Glutamatergic neuron (in vitro differentiated cells): ENCODE data around the gene NHS. TPM values are rescaled to one million over a fixed set of nuclear protein-coding genes. Genes with fewer than 3 reads are reported as not detected.

Experiments
- DNase-seq: peaks from one replicate; pipeline ENCODE4 v3.0.0; 2022
- H3K27ac Mint-ChIP-seq: one replicate; pipeline ENCODE4 v1.8.0; 2020; ENCODE audit warnings: mild to moderate bottlenecking, mixed read lengths, inconsistent platforms; ENCODE audit not compliant: unreplicated experiment
- H3K27me3 Mint-ChIP-seq: one replicate; pipeline ENCODE4 v1.8.0; 2020; ENCODE audit warnings: mild to moderate bottlenecking, moderate library complexity, mixed read lengths, inconsistent platforms; ENCODE audit not compliant: unreplicated experiment
- H3K36me3 Mint-ChIP-seq: one replicate; pipeline ENCODE4 v1.8.0; 2020; ENCODE audit warnings: mild to moderate bottlenecking, mixed read lengths, inconsistent platforms; ENCODE audit not compliant: unreplicated experiment
- H3K4me1 Mint-ChIP-seq: one replicate; pipeline ENCODE4 v1.8.0; 2020; ENCODE audit warnings: mild to moderate bottlenecking, low read depth, mixed read lengths, inconsistent platforms; ENCODE audit not compliant: unreplicated experiment
- H3K4me3 Mint-ChIP-seq: one replicate; pipeline ENCODE4 v1.8.0; 2020; ENCODE audit warnings: mild to moderate bottlenecking, mixed read lengths, inconsistent platforms; ENCODE audit not compliant: unreplicated experiment
- H3K9me3 Mint-ChIP-seq: one replicate; pipeline ENCODE4 v1.8.0; 2020; ENCODE audit warnings: mild to moderate bottlenecking, moderate library complexity, mixed read lengths, inconsistent platforms; ENCODE audit not compliant: unreplicated experiment
- CTCF ChIP-seq: fragments of 200-600 bp; sonication (generic); IDR thresholded peaks from one replicate; pipeline ENCODE4 v1.5.0; 2021; ENCODE audit not compliant: partially characterized antibody, unreplicated experiment
- total RNA-seq: library from RNA; stranded (reverse); fragmentation: NEBNext Ultra II Directional; extraction: Animal tissue kit (Norgen Biotek cat#: 25700); gene quantifications from one replicate; pipeline ENCODE4 v1.2.1, GENCODE V29; 2021; ENCODE audit not compliant: unreplicated experiment

NHS gene
- total RNA-seq, 1 donor from 2014 or later, result 9.1 TPM

- H3K4me1 Mint-ChIP-seq, result no peaks in the 10 kb centered on the region
- H3K4me3 Mint-ChIP-seq, result peak overlapping the region; percentile 80
- H3K36me3 Mint-ChIP-seq, result peaks cover 19% of the 10 kb centered on the region
- peaks cover 6% of the 10 kb centered on the region for H3K9me3 Mint-ChIP-seq
- no peak for DNase-seq
- peaks cover 4% of the 10 kb centered on the region for H3K27me3 Mint-ChIP-seq
- H3K27ac Mint-ChIP-seq, result no peak overlapping the region
- no peak for TF ChIP-seq CTCF
Measured at GRCh38 chrX:17377795-17378194, 2.8 kb downstream of the NHS start.

GRCh38 chrX:17380221-17380620 is 5.2 kb downstream of the NHS start:
- Mint-ChIP-seq H3K27me3 (peaks cover 2% of the 10 kb centered on the region), H3K27ac (no peak overlapping the region), H3K4me3 (no peak overlapping the region), H3K36me3 (peaks cover 23% of the 10 kb centered on the region), H3K4me1 (no peaks in the 10 kb centered on the region), H3K9me3 (peaks cover 8% of the 10 kb centered on the region)
- DNase-seq, result no peak
- no peak for TF ChIP-seq CTCF

- no peak overlapping the region for H3K4me3 Mint-ChIP-seq
- TF ChIP-seq CTCF, result no peak
- H3K27ac Mint-ChIP-seq, result no peak overlapping the region
- DNase-seq, result no peak
- no peaks in the 10 kb centered on the region for H3K9me3 Mint-ChIP-seq
- H3K27me3 Mint-ChIP-seq, result peaks cover 3% of the 10 kb centered on the region
- no peaks in the 10 kb centered on the region for H3K36me3 Mint-ChIP-seq
- no peaks in the 10 kb centered on the region for H3K4me1 Mint-ChIP-seq
Measured at GRCh38 chrX:17390419-17390850, 15.4 kb downstream of the NHS start.

- H3K27me3 Mint-ChIP-seq, result no peaks in the 10 kb centered on the region
- H3K27ac Mint-ChIP-seq, result no peak overlapping the region
- TF ChIP-seq CTCF, result no peak
- no peaks in the 10 kb centered on the region for H3K36me3 Mint-ChIP-seq
- H3K4me1 Mint-ChIP-seq, result no peaks in the 10 kb centered on the region
- no peak overlapping the region for H3K4me3 Mint-ChIP-seq
- peaks cover 2% of the 10 kb centered on the region for H3K9me3 Mint-ChIP-seq
- no peak for DNase-seq
Measured at GRCh38 chrX:17395154-17395553, 20.2 kb downstream of the NHS start.

- Mint-ChIP-seq H3K4me3 (no peak overlapping the region), H3K27ac (no peak overlapping the region), H3K4me1 (no peaks in the 10 kb centered on the region), H3K27me3 (no peaks in the 10 kb centered on the region), H3K36me3 (no peaks in the 10 kb centered on the region), H3K9me3 (peaks cover 2% of the 10 kb centered on the region)
- TF ChIP-seq CTCF, result no peak
- DNase-seq, result no peak
Measured at GRCh38 chrX:17397074-17397473, 22.1 kb downstream of the NHS start.
